GM23338 (cell line): ENCODE measurements around the gene TXLNG. TPM values are rescaled to one million over a fixed set of nuclear protein-coding genes. Genes with fewer than 3 reads are reported as not detected.

Experiments used
- ATAC-seq: fragments of 200-7000 bp; cut with Tn5 transposase; 3 replicates; pipeline ENCODE4 v1.9.1; 2020
- DNase-seq: peaks from one replicate; pipeline ENCODE4 v3.0.0-alpha.2; 2015; ENCODE audit warnings: low spot score
- H2AFZ ChIP-seq: fragments of 200-600 bp; sonication (generic); 2 replicates; pipeline ENCODE4 v1.8.0; 2016; ENCODE audit warnings: antibody characterized with exemption, mild to moderate bottlenecking, moderate library complexity
- H3F3A ChIP-seq: fragments of 200-600 bp; sonication (generic); replicated peaks from 2 replicates; pipeline ENCODE4 v1.8.0; 2017; ENCODE audit warnings: antibody characterized with exemption, mixed run types, low read depth
- H3K27ac ChIP-seq: fragments of 200-600 bp; sonication (generic); 2 replicates; pipeline ENCODE4 v1.6.1; 2016; ENCODE audit warnings: low read depth
- H3K27me3 ChIP-seq: fragments of 200-600 bp; sonication (generic); 2 replicates; pipeline ENCODE4 v1.8.0; 2016; ENCODE audit warnings: mild to moderate bottlenecking, mixed run types, moderate library complexity; ENCODE audit not compliant: insufficient read depth
- H3K36me3 ChIP-seq: fragments of 200-600 bp; sonication (generic); 2 replicates; pipeline ENCODE4 v1.8.0; 2016; ENCODE audit warnings: mild to moderate bottlenecking; ENCODE audit not compliant: insufficient read depth
- H3K4me1 ChIP-seq: fragments of 200-600 bp; sonication (generic); 2 replicates; pipeline ENCODE4 v1.8.0; 2016; ENCODE audit warnings: mild to moderate bottlenecking, moderate library complexity; ENCODE audit not compliant: insufficient read depth
- H3K4me2 ChIP-seq: fragments of 200-600 bp; sonication (generic); 2 replicates; pipeline ENCODE4 v1.7.1; 2017; ENCODE audit warnings: mixed run types
- H3K4me3 ChIP-seq: fragments of 200-600 bp; sonication (generic); 2 replicates; pipeline ENCODE4 v1.6.1; 2016; ENCODE audit warnings: mixed run types
- H3K79me2 ChIP-seq: fragments of 200-600 bp; sonication (generic); replicated peaks from 2 replicates; pipeline ENCODE4 v1.8.0; 2017; ENCODE audit warnings: mild to moderate bottlenecking; ENCODE audit not compliant: insufficient read depth
- H3K9me2 ChIP-seq: fragments of 200-600 bp; sonication (generic); 2 replicates; pipeline ENCODE4 v1.8.0; 2017; ENCODE audit not compliant: insufficient read depth
- H4K20me1 ChIP-seq: fragments of 200-600 bp; sonication (generic); replicated peaks from 2 replicates; pipeline ENCODE4 v1.8.0; 2017; ENCODE audit warnings: mild to moderate bottlenecking; ENCODE audit not compliant: insufficient read depth
- H3K27ac Mint-ChIP-seq: 2 replicates; pipeline ENCODE4 v1.8.0; 2020; ENCODE audit warnings: inconsistent platforms, mild to moderate bottlenecking, moderate library complexity, mixed read lengths
- H3K27me3 Mint-ChIP-seq: 3 replicates; pipeline ENCODE4 v1.8.0; 2022; ENCODE audit warnings: low read depth, mild to moderate bottlenecking, moderate library complexity, mixed read lengths, inconsistent platforms; ENCODE audit not compliant: insufficient read depth, poor library complexity
- H3K36me3 Mint-ChIP-seq: 3 replicates; pipeline ENCODE4 v1.8.0; 2021; ENCODE audit warnings: low read depth, mild to moderate bottlenecking, inconsistent platforms, moderate library complexity, mixed read lengths
- H3K4me1 Mint-ChIP-seq: 3 replicates; pipeline ENCODE4 v1.8.0; 2020; ENCODE audit warnings: mild to moderate bottlenecking, inconsistent platforms, mixed read lengths
- H3K4me3 Mint-ChIP-seq: 3 replicates; pipeline ENCODE4 v1.8.0; 2021; ENCODE audit warnings: moderate library complexity, mild to moderate bottlenecking, inconsistent platforms, mixed read lengths
- H3K9me3 Mint-ChIP-seq: 3 replicates; pipeline ENCODE4 v1.8.0; 2020; ENCODE audit warnings: moderate library complexity, mild to moderate bottlenecking, inconsistent platforms, mixed read lengths
- CREB1 ChIP-seq: fragments of 250-450 bp; sonication (Bioruptor Pico); IDR thresholded peaks from 2 replicates; pipeline ENCODE4 v1.5.0; 2020; ENCODE audit warnings: low read depth, mild to moderate bottlenecking, moderate library complexity
- CTCF ChIP-seq, 2 experiments: fragments of 200-600 bp in 1 of 2; sonication (generic) in 1 of 2; conservative IDR thresholded peaks; 2 replicates each; pipeline versions ENCODE4 v1.5.1 to v1.6.1; 2016 to 2017; ENCODE audit warnings: antibody characterized with exemption in 2 of 2, low read depth in 2 of 2, mild to moderate bottlenecking in 2 of 2, moderate library complexity in 1 of 2
- EZH2 ChIP-seq: fragments of 200-600 bp; sonication (generic); IDR thresholded peaks from one replicate; pipeline ENCODE4 v1.8.0; 2017; ENCODE audit warnings: antibody characterized with exemption, mild to moderate bottlenecking, low read depth; ENCODE audit not compliant: unreplicated experiment
- EZH2phosphoT487 ChIP-seq: fragments of 200-600 bp; sonication (generic); IDR thresholded peaks from one replicate; pipeline ENCODE4 v1.8.1; 2018; ENCODE audit warnings: antibody characterized with exemption; ENCODE audit not compliant: unreplicated experiment
- JUNB ChIP-seq: IDR thresholded peaks from one replicate; pipeline ENCODE4 v1.6.1; 2016; ENCODE audit warnings: antibody characterized with exemption; ENCODE audit not compliant: unreplicated experiment
- NANOG ChIP-seq: IDR thresholded peaks from 2 replicates; pipeline ENCODE4 v1.6.1; 2016; ENCODE audit warnings: antibody characterized with exemption, borderline replicate concordance
- POLR2AphosphoS5 ChIP-seq: IDR thresholded peaks from 2 replicates; pipeline ENCODE4 v1.6.1; 2016; ENCODE audit warnings: antibody characterized with exemption, low read depth
- STAT1 ChIP-seq: IDR thresholded peaks from one replicate; pipeline ENCODE4 v1.6.1; 2016; ENCODE audit warnings: antibody characterized with exemption; ENCODE audit not compliant: unreplicated experiment
- ZNF114 ChIP-seq: fragments of 250-450 bp; sonication (Bioruptor Pico); IDR thresholded peaks from 2 replicates; pipeline ENCODE4 v1.5.0; 2020; ENCODE audit warnings: mild to moderate bottlenecking, moderate library complexity
- ZNF331 ChIP-seq: fragments of 250-450 bp; sonication (Bioruptor Pico); IDR thresholded peaks from 2 replicates; pipeline ENCODE4 v1.5.0; 2020; ENCODE audit warnings: low read depth, mild to moderate bottlenecking, moderate library complexity
- polyA plus RNA-seq: library from polyadenylated mRNA; unstranded; fragments of >200 nt; fragmentation: Nextera tagmentation; extraction: Ambion mirVana; gene quantifications from 2 replicates; pipeline ENCODE4 v1.2.1, GENCODE V29; 2016
- total RNA-seq: library from RNA; depleted of rRNA; stranded (reverse); fragments of >200 nt; shearing (Covaris generic); gene quantifications from 2 replicates; pipeline ENCODE4 v1.2.3, GENCODE V29; 2014
- TF ChIP-seq, protein P1 (sequence below): IDR thresholded peaks from one replicate; pipeline ENCODE4 v1.6.1; 2018; ENCODE audit warnings: antibody characterized with exemption; ENCODE audit not compliant: unreplicated experiment
- TF ChIP-seq, protein P2 (sequence below): IDR thresholded peaks from 2 replicates; pipeline ENCODE4 v1.6.1; 2016; ENCODE audit warnings: antibody characterized with exemption
- TF ChIP-seq, protein P3 (sequence below): fragments of 250-450 bp; sonication (Bioruptor Pico); IDR thresholded peaks from 2 replicates; pipeline ENCODE4 v1.5.0; 2020; ENCODE audit warnings: mild to moderate bottlenecking, moderate library complexity

The TXLNG gene
- total and polyA plus RNA-seq, 2 experiments from 2014 or later: 45.3 to 48.4 TPM

- Histone ChIP-seq H4K20me1 (no peaks in the 10 kb centered on the region; the same call in 1 of the 2 replicates), H3K36me3 (peaks cover 22% of the 10 kb centered on the region), H3F3A (peaks cover 6% of the 10 kb centered on the region; the same call in 1 of the 2 replicates), H3K27me3 (no peaks in the 10 kb centered on the region), H3K9me2 (no peaks in the 10 kb centered on the region), H3K4me3 (no peak overlapping the region), H3K27ac (no peak overlapping the region), H2AFZ (no peak overlapping the region), H3K4me2 (no peak overlapping the region), H3K4me1 (peaks cover 8% of the 10 kb centered on the region; the same call in 1 of the 2 replicates), H3K79me2 (no peaks in the 10 kb centered on the region)
- DNase-seq (no peak), ATAC-seq (no peak)
- no peak overlapping the region for H3K4me3 Mint-ChIP-seq
- no peak overlapping the region for H3K27ac Mint-ChIP-seq
- no peak for TF ChIP-seq EZH2phosphoT487
- TF ChIP-seq EZH2: no peak
- no peak for TF ChIP-seq CREB1
- TF ChIP-seq CTCF (conservative IDR thresholded peaks at IDR 0.05; ENCODE audit: low read depth in 2 of 2): no peak
- TF ChIP-seq NANOG: no peak
- TF ChIP-seq, protein P1, sequence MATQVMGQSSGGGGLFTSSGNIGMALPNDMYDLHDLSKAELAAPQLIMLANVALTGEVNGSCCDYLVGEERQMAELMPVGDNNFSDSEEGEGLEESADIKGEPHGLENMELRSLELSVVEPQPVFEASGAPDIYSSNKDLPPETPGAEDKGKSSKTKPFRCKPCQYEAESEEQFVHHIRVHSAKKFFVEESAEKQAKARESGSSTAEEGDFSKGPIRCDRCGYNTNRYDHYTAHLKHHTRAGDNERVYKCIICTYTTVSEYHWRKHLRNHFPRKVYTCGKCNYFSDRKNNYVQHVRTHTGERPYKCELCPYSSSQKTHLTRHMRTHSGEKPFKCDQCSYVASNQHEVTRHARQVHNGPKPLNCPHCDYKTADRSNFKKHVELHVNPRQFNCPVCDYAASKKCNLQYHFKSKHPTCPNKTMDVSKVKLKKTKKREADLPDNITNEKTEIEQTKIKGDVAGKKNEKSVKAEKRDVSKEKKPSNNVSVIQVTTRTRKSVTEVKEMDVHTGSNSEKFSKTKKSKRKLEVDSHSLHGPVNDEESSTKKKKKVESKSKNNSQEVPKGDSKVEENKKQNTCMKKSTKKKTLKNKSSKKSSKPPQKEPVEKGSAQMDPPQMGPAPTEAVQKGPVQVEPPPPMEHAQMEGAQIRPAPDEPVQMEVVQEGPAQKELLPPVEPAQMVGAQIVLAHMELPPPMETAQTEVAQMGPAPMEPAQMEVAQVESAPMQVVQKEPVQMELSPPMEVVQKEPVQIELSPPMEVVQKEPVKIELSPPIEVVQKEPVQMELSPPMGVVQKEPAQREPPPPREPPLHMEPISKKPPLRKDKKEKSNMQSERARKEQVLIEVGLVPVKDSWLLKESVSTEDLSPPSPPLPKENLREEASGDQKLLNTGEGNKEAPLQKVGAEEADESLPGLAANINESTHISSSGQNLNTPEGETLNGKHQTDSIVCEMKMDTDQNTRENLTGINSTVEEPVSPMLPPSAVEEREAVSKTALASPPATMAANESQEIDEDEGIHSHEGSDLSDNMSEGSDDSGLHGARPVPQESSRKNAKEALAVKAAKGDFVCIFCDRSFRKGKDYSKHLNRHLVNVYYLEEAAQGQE: no peak
- TF ChIP-seq ZNF331 (CRISPR knock-in tag): no peak
- TF ChIP-seq JUNB: no peak
- TF ChIP-seq, protein P2, sequence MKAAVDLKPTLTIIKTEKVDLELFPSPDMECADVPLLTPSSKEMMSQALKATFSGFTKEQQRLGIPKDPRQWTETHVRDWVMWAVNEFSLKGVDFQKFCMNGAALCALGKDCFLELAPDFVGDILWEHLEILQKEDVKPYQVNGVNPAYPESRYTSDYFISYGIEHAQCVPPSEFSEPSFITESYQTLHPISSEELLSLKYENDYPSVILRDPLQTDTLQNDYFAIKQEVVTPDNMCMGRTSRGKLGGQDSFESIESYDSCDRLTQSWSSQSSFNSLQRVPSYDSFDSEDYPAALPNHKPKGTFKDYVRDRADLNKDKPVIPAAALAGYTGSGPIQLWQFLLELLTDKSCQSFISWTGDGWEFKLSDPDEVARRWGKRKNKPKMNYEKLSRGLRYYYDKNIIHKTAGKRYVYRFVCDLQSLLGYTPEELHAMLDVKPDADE: no peak
- TF ChIP-seq STAT1: no peak
- TF ChIP-seq POLR2AphosphoS5: no peak
- TF ChIP-seq ZNF114 (CRISPR knock-in tag): no peak
- TF ChIP-seq, protein P3, sequence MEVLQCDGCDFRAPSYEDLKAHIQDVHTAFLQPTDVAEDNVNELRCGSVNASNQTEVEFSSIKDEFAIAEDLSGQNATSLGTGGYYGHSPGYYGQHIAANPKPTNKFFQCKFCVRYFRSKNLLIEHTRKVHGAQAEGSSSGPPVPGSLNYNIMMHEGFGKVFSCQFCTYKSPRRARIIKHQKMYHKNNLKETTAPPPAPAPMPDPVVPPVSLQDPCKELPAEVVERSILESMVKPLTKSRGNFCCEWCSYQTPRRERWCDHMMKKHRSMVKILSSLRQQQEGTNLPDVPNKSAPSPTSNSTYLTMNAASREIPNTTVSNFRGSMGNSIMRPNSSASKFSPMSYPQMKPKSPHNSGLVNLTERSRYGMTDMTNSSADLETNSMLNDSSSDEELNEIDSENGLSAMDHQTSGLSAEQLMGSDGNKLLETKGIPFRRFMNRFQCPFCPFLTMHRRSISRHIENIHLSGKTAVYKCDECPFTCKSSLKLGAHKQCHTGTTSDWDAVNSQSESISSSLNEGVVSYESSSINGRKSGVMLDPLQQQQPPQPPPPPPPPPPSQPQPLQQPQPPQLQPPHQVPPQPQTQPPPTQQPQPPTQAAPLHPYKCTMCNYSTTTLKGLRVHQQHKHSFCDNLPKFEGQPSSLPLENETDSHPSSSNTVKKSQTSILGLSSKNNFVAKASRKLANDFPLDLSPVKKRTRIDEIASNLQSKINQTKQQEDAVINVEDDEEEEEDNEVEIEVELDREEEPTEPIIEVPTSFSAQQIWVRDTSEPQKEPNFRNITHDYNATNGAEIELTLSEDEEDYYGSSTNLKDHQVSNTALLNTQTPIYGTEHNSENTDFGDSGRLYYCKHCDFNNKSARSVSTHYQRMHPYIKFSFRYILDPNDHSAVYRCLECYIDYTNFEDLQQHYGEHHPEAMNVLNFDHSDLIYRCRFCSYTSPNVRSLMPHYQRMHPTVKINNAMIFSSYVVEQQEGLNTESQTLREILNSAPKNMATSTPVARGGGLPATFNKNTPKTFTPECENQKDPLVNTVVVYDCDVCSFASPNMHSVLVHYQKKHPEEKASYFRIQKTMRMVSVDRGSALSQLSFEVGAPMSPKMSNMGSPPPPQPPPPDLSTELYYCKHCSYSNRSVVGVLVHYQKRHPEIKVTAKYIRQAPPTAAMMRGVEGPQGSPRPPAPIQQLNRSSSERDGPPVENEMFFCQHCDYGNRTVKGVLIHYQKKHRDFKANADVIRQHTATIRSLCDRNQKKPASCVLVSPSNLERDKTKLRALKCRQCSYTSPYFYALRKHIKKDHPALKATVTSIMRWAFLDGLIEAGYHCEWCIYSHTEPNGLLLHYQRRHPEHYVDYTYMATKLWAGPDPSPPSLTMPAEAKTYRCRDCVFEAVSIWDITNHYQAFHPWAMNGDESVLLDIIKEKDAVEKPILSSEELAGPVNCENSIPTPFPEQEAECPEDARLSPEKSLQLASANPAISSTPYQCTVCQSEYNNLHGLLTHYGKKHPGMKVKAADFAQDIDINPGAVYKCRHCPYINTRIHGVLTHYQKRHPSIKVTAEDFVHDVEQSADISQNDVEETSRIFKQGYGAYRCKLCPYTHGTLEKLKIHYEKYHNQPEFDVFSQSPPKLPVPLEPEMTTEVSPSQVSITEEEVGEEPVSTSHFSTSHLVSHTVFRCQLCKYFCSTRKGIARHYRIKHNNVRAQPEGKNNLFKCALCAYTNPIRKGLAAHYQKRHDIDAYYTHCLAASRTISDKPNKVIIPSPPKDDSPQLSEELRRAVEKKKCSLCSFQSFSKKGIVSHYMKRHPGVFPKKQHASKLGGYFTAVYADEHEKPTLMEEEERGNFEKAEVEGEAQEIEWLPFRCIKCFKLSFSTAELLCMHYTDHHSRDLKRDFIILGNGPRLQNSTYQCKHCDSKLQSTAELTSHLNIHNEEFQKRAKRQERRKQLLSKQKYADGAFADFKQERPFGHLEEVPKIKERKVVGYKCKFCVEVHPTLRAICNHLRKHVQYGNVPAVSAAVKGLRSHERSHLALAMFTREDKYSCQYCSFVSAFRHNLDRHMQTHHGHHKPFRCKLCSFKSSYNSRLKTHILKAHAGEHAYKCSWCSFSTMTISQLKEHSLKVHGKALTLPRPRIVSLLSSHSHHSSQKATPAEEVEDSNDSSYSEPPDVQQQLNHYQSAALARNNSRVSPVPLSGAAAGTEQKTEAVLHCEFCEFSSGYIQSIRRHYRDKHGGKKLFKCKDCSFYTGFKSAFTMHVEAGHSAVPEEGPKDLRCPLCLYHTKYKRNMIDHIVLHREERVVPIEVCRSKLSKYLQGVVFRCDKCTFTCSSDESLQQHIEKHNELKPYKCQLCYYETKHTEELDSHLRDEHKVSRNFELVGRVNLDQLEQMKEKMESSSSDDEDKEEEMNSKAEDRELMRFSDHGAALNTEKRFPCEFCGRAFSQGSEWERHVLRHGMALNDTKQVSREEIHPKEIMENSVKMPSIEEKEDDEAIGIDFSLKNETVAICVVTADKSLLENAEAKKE (CRISPR knock-in tag): no peak
- H3K27me3 Mint-ChIP-seq: peaks cover 6% of the 10 kb centered on the region
- peaks cover 80% of the 10 kb centered on the region for H3K36me3 Mint-ChIP-seq
- H3K9me3 Mint-ChIP-seq: no peaks in the 10 kb centered on the region
- H3K4me1 Mint-ChIP-seq: peaks cover 26% of the 10 kb centered on the region
Observed at GRCh38 chrX:16834806-16835205, 48.5 kb downstream of the TXLNG start.
